ENCODE results near the gene SMG1.
"Not testable (repeated sequence)": the region's sequence is repeated elsewhere in the genome, so short reads cannot be mapped to it uniquely, and the experiment has no call there.

SMG1 gene

GRCh38 chr16:18759598-18760520, 166.3 kb downstream of the SMG1 start:
- H3K27ac ChIP-seq (ENCODE audit: extremely low read depth, low read depth, low read length); H3K9me3 ChIP-seq (ENCODE audit: control insufficient read depth, insufficient read depth, low read depth, low read length); POLR2A ChIA-PET; H3K36me3 ChIP-seq (ENCODE audit: control insufficient read depth in 2 of 2, insufficient read depth in 1 of 2, low read length in 2 of 2); H3K4me1 ChIP-seq (ENCODE audit: control insufficient read depth, insufficient read depth, low read length); H3K4me3 ChIP-seq (ENCODE audit: low read depth, low read length): not testable (repeated sequence)
- CTCF ChIA-PET, result interaction anchor here (0.7 kb wide), 1 partner anchor 1283 kb away, joined by 3 read pairs; no protein-coding TSS in a partner anchor
- TF ChIP-seq ZFHX2 (tag by site-specific recombination; conservative IDR thresholded peaks at IDR 0.05) (peak; percentile 60), ZNF366 (tag by site-specific recombination; conservative IDR thresholded peaks at IDR 0.05) (peak; percentile 48; the same call in 1 of the 2 replicates), CTCF (tag by site-specific recombination; IDR thresholded peaks at IDR 0.05) (peak; percentile 43; the same call in 1 of the 2 replicates), EGR2 (tag by site-specific recombination; IDR thresholded peaks at IDR 0.05; ENCODE audit: low read depth) (peak; percentile 86), ZNF513 (tag by site-specific recombination; IDR thresholded peaks at IDR 0.05) (0 out of 2 replicates have a peak, but pooled peaks have one; percentile 11), ZNF654 (tag by site-specific recombination; IDR thresholded peaks at IDR 0.05; ENCODE audit: low read depth) (peak; percentile 77)

- H3K36me3 ChIP-seq (ENCODE audit: control insufficient read depth in 2 of 2, insufficient read depth in 1 of 2, low read length in 2 of 2); H3K4me1 ChIP-seq (ENCODE audit: control insufficient read depth, insufficient read depth, low read length); H3K4me3 ChIP-seq (ENCODE audit: low read depth, low read length); H3K9me3 ChIP-seq (ENCODE audit: control insufficient read depth, insufficient read depth, low read depth, low read length); H3K27ac ChIP-seq (ENCODE audit: extremely low read depth, low read depth, low read length); POLR2A ChIA-PET; CTCF ChIA-PET: not testable (repeated sequence)
These were observed 168.1 kb downstream of the SMG1 start for GRCh38 chr16:18757960-18758660.

GRCh38 chr16:18756639-18757038, 169.6 kb downstream of the SMG1 start:
- H3K9me3 ChIP-seq (ENCODE audit: control insufficient read depth, insufficient read depth, low read depth, low read length); POLR2A ChIA-PET; H3K27ac ChIP-seq (ENCODE audit: extremely low read depth, low read depth, low read length); CTCF ChIA-PET; H3K36me3 ChIP-seq (ENCODE audit: control insufficient read depth in 2 of 2, insufficient read depth in 1 of 2, low read length in 2 of 2); H3K4me1 ChIP-seq (ENCODE audit: control insufficient read depth, insufficient read depth, low read length); H3K4me3 ChIP-seq (ENCODE audit: low read depth, low read length): not testable (repeated sequence)

Data from HEK293 (cell line).